HG03280 (cell line): ENCODE results near the gene REEP6.

Source experiments
- ATAC-seq: cut with Tn5 transposase; IDR thresholded peaks from one replicate; pipeline ENCODE4 v1.9.1; 2021; ENCODE audit warnings: mild to moderate bottlenecking, moderate library complexity; ENCODE audit not compliant: unreplicated experiment

Gene REEP6

DNA sequence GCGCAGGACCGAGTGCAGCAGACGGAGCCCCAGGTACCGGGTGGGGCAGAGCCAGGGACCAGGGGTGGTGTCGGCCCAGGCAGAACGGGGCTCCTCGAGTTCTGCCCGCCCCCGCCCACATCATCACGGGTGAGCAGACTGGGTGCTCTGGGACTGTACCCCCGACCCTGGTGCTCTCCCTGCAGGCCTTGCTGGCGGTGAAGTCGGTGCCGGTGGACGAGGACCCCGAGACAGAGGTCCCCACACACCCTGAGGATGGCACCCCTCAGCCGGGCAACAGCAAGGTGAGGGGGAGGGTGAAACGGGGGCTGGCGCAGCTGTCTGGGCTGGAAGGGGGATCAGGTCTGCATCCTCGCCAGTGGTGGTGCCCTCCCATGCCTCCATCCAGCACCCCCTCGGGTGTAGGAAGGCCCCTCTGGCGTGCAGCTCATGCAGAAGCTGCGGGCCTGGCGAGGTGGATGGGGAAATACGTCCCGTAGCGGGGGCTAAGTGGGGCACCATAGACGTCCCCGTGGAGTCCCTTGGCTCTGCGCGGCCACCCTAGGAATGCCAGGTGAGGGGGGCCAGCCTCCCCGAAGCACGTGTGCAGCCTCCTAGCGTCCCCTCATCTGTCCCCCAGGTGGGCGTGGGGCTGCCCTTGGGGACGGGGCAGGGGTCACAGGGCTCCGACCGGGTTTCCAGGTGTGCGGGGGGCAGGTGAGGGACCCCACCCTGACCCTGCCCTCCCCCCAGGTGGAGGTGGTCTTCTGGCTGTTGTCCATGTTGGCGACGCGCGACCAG lies 34.7 kb upstream of the REEP6 start:
- ATAC-seq = no peak

DNA sequence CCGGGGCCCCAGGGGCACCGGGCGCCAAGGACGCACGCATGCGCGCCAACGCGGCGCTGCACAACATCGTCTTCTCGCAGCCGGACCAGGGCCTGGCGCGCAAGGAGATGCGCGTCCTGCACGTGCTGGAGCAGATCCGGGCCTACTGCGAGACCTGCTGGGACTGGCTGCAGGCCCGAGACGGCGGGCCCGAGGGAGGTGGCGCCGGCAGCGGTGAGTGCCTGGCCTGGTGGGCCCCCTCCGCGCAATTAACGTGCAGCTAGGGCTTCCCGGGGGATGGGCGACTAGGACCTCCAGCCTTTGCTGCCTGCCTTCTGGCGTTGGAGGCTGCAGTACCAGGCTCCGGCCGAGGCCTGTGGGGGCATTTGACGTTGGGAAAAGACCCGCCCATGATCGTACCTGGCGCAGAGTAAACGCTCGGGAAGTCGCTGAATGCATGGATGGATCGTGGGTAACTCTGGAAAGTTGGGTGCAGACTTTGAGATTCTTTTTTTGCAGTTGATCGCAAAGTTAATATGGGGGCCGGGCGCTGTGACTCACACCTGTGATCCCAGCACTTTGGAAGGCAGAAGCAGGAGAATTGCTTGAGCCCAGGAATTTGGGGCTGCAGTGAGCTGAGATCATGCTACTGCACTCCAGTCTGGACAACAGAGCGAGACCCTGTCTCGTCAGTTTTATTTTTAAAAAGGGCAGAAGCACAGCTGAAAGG lies 33.8 kb upstream of the REEP6 start:
- ATAC-seq = no peak

DNA sequence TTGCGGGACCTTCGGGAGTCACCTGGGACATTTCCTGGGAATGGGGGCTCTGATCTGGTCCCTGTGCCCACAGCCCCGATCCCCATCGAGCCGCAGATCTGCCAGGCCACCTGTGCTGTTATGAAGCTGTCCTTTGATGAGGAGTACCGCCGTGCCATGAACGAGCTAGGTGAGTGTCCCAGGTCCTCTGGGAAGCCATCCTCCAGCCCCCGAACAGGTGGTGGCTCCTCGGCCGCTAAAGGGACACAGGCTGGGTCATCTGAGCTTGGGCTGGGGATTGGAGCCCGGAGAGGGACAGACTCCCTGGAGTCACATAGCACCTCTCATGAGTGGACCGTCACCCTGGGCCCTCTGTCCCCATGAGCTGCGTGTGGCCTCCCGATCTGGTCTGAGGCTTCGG lies 33.1 kb upstream of the REEP6 start:
- ATAC-seq = no peak

DNA sequence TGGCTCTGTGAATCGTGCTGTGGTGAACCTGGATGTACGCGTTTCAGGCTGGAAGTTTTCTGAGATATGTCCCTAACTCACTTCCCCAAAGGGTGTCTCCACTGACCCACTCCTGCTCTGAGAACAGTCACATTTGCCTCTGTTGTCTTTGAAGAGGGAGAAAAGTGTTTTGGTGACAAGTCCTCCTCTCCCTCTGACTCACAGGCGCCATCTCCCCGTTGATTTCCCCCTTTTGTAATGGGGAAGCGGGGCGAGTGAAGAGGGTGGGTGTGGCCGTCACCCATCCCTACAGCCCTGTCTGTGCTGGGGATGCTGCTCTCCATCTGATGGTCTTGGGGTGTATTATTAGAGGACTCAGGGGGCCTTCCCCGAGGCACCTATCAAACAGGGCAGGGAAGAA lies 31.5 kb upstream of the REEP6 start:
- no peak for ATAC-seq

DNA sequence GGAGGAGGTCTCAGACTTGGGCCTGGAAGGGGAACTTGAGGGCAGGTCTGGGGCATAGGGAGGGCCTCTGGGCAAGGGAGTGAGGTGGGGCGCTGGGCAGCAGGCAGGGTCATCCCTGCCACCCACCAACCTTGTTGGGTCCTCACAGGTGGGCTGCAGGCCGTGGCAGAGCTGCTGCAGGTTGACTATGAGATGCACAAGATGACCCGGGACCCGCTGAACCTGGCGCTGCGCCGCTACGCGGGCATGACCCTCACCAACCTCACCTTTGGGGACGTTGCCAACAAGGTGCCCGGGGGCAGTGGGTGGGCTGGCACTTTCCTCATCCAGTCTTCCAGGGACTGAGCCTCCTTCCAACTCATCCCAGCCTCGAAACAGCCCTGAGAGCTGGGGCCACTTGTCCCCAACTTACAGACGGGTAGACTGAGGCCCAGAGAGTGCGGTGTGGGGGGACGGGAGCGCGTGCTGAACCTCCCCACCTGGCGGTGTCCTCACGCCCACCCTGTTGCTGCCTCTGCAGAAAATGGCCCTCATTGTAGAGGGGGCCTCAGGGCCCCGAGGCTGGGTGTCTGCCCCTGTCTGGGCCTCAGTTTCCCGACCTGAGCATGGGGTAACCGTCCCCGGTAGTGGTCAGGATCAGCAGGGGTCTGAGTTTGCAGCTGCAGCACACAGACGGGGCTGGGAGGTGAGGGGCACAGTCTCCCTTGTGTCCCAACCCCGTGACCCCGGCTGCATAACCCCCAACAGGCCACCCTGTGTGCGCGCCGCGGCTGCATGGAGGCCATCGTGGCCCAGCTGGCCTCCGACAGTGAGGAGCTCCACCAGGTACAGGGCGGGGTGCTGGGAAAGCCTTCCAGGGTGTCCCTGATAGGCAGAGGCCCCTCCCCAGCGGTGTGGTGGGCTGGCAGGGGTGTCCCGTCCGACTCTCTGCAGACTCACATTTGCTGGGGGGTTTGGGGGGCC lies 30.7 kb upstream of the REEP6 start:
- no peak for ATAC-seq

DNA sequence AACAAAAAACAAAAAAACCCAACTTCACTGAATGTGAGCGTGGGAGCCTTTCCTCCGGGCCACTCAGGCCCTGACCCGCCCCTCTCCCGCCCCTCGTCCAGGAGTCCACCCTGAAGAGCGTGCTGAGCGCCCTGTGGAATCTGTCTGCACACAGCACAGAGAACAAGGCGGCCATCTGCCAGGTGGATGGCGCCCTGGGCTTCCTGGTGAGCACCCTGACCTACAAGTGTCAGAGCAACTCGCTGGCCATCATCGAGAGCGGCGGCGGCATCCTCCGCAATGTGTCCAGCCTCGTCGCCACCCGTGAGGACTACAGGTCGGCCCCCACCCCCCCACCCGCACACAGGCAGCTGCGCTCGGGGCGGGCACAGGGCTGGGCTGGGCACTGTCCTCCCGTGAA lies 29.1 kb upstream of the REEP6 start:
- no peak for ATAC-seq

DNA sequence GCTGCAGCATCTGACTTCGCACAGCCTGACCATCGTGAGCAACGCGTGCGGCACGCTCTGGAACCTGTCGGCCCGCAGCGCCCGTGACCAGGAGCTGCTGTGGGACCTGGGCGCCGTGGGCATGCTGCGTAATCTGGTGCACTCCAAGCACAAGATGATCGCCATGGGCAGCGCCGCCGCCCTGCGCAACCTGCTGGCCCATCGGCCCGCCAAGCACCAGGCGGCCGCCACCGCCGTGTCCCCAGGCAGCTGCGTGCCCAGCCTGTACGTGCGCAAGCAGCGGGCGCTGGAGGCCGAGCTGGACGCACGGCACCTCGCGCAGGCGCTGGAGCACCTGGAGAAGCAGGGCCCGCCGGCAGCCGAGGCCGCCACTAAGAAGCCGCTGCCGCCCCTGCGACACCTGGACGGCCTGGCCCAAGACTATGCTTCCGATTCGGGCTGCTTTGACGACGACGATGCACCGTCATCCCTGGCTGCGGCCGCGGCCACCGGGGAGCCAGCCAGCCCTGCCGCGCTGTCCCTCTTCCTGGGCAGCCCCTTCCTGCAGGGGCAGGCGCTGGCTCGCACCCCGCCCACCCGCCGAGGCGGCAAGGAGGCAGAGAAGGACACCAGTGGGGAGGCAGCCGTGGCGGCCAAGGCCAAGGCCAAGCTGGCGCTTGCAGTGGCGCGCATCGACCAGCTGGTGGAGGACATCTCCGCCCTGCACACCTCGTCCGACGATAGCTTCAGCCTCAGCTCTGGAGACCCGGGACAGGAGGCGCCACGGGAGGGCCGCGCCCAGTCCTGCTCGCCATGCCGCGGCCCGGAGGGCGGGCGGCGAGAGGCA lies 25.6 kb upstream of the REEP6 start:
- no peak for ATAC-seq

DNA sequence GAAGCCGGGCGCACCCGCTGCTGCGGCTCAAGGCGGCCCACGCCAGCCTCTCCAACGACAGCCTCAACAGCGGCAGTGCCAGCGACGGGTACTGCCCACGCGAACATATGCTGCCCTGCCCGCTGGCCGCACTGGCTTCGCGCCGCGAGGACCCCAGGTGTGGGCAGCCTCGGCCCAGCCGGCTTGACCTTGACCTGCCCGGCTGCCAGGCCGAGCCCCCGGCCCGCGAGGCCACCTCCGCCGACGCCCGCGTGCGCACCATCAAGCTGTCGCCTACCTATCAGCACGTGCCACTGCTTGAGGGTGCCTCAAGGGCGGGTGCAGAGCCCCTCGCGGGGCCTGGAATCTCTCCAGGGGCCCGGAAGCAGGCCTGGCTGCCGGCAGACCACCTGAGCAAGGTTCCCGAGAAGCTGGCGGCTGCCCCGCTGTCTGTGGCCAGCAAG lies 24.9 kb upstream of the REEP6 start:
- ATAC-seq = no peak

DNA sequence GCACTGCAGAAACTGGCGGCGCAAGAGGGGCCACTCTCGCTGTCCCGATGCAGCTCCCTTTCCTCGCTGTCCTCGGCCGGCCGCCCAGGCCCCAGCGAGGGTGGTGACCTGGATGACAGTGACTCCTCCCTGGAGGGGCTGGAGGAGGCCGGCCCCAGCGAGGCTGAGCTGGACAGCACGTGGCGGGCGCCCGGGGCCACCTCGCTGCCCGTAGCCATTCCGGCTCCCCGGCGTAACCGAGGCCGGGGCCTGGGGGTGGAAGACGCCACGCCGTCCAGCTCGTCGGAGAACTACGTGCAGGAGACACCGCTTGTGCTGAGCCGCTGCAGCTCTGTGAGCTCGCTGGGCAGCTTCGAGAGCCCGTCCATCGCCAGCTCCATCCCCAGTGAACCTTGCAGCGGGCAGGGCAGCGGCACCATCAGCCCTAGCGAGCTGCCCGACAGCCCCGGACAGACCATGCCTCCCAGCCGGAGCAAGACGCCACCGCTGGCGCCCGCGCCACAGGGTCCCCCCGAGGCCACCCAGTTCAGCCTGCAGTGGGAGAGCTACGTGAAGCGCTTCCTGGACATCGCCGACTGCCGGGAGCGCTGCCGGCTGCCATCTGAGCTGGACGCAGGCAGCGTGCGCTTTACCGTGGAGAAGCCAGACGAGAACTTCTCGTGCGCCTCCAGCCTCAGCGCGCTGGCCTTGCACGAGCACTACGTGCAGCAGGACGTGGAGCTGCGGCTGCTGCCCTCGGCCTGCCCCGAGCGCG lies 24.3 kb upstream of the REEP6 start:
- no peak for ATAC-seq

DNA sequence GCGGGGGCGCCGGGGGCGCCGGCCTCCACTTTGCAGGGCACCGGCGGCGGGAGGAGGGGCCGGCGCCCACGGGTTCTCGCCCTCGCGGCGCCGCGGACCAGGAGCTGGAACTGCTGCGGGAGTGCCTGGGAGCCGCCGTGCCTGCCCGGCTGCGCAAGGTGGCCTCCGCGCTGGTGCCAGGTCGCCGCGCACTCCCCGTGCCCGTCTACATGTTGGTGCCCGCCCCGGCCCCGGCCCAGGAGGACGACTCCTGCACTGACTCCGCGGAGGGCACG lies 23.8 kb upstream of the REEP6 start:
- no peak for ATAC-seq

DNA sequence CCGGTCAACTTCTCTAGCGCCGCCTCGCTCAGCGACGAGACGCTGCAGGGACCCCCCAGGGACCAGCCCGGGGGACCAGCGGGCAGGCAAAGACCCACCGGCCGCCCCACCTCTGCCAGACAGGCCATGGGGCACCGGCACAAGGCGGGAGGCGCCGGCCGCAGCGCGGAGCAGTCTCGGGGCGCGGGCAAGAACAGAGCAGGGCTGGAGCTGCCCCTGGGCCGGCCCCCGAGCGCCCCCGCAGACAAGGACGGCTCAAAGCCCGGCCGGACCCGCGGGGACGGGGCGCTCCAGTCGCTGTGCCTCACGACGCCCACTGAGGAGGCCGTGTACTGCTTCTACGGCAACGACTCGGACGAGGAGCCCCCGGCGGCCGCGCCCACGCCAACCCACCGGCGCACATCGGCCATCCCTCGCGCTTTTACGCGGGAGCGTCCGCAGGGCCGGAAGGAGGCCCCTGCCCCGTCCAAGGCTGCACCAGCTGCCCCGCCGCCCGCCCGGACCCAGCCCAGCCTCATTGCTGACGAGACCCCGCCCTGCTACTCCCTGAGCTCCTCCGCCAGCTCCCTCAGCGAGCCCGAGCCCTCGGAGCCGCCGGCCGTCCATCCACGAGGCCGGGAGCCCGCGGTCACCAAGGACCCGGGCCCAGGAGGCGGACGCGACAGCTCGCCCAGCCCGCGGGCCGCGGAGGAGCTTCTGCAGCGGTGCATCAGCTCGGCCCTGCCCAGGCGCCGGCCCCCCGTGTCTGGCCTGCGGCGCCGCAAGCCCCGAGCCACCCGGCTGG lies 23.3 kb upstream of the REEP6 start:
- no peak for ATAC-seq

DNA sequence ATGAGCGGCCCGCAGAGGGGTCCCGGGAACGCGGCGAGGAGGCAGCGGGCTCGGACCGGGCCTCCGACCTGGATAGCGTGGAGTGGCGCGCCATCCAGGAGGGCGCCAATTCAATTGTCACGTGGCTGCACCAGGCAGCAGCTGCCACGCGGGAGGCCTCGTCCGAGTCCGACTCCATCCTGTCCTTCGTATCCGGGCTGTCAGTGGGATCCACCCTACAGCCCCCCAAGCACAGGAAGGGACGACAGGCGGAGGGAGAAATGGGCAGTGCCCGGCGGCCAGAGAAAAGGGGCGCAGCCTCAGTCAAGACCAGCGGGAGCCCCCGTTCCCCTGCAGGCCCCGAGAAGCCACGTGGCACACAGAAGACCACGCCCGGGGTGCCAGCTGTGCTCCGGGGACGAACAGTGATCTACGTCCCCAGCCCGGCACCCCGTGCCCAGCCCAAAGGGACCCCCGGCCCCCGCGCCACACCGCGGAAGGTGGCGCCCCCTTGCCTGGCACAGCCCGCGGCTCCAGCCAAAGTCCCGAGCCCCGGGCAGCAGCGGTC lies 22.6 kb upstream of the REEP6 start:
- no peak for ATAC-seq

DNA sequence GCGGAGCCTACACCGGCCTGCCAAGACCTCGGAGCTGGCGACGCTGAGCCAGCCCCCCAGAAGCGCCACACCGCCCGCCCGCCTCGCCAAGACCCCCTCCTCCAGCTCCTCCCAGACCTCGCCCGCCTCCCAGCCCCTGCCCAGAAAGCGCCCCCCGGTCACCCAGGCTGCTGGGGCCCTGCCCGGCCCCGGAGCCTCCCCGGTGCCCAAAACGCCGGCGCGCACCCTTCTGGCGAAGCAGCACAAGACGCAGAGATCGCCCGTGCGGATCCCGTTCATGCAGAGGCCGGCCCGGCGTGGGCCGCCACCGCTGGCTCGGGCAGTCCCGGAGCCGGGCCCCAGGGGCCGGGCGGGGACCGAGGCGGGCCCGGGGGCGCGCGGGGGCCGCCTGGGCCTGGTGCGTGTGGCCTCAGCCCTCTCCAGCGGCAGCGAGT lies 22.1 kb upstream of the REEP6 start:
- no peak for ATAC-seq

DNA sequence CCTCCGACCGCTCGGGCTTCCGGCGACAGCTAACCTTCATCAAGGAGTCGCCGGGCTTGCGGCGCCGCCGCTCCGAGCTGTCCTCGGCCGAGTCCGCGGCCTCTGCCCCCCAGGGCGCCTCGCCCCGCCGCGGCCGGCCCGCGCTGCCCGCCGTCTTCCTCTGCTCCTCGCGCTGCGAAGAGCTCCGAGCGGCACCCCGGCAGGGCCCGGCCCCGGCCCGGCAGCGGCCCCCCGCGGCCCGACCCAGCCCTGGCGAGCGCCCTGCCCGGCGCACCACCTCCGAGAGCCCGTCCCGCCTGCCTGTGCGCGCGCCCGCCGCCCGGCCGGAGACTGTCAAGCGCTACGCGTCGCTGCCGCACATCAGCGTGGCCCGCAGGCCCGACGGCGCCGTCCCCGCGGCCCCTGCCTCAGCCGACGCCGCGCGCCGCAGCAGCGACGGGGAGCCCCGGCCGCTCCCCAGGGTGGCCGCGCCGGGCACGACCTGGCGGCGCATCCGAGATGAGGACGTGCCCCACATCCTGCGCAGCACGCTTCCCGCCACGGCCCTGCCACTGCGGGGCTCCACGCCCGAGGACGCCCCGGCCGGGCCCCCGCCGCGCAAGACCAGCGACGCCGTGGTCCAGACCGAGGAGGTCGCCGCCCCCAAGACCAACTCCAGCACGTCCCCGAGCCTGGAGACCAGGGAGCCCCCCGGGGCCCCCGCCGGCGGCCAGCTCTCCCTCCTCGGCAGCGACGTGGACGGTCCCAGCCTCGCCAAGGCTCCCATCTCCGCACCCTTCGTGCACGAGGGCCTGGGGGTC lies 21.5 kb upstream of the REEP6 start:
- ATAC-seq = no peak

DNA sequence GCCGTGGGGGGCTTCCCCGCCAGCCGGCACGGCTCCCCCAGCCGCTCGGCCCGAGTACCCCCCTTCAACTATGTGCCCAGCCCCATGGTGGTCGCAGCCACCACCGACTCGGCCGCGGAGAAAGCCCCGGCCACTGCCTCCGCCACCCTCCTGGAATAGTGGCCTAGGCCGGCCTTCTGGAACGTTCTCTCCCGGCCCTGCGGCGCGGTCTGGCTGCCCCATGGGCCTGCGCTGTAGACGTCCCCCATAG lies 21.0 kb upstream of the REEP6 start:
- ATAC-seq = no peak

DNA sequence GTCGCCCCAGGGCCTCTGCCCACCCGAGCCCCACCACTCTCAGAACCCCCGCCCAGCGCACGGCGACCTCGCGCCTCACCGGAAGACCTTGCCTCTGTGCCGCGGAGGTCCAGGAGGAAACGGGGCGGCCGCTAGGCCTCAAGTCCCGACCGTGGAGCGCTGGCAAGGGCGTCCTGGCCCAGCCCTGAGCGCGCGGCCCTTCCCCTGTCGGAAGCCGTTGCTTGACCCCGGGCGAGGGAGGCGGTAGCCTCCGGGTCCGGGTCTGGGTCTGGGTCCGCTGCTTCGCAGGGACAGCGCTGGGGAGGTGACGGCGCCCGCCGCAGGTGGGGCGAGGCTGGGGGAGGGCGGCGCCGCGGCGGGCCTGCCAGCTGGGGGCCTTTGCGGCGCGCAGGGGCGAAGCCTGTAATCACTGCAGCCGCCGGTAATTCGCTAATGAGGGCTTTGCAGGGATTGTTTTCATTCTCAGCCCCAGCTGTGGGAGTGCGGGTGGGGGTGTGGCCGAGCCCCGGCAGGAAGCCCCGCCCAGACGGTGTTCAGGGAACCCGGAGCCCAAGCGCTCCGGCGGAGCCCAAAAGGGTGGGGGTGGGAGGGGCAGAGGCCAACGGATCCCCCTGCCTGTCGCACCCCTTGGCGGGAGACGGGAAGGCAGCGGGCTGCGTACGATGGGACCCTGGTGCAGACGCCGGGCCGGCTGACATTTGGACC lies 20.5 kb upstream of the REEP6 start:
- no peak for ATAC-seq

DNA sequence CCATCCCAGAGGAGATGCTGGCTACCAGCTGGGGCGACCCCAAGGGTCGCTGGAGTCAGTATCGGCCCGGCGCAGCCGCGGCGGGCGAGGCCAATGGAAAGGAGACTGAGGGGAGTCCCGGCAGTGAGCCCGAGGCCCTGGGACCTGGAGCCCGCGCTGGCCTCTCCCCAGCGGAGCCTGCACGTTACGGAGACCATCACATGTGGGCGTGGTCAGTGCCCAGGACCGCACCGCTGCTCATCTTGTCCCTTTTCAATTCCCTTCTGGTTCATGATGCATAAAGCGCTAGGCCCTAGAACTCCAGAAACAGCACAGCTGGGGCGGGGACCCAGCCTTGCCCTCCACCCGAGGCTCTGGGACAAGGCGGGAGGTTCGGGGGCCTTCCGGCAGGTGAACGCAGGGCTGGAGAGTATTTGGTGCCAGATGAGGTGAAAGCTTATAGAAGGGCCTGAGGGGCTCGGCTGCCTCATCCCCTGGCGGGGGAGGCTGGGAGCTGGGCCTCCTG lies 19.9 kb upstream of the REEP6 start:
- ATAC-seq = no peak
